HG03066 (cell line): ENCODE measurements around the gene SPDYA.
A peak's percentile ranks its signal among the peaks of the same experiment; 100 is the strongest.
"Not testable (repeated sequence)": the region's sequence is repeated elsewhere in the genome, so short reads cannot be mapped to it uniquely, and the experiment has no call there.

Experiments used
- ATAC-seq: cut with Tn5 transposase; IDR thresholded peaks from one replicate; pipeline ENCODE4 v1.9.1; 2021; ENCODE audit warnings: low read depth; ENCODE audit not compliant: unreplicated experiment

The SPDYA gene

DNA sequence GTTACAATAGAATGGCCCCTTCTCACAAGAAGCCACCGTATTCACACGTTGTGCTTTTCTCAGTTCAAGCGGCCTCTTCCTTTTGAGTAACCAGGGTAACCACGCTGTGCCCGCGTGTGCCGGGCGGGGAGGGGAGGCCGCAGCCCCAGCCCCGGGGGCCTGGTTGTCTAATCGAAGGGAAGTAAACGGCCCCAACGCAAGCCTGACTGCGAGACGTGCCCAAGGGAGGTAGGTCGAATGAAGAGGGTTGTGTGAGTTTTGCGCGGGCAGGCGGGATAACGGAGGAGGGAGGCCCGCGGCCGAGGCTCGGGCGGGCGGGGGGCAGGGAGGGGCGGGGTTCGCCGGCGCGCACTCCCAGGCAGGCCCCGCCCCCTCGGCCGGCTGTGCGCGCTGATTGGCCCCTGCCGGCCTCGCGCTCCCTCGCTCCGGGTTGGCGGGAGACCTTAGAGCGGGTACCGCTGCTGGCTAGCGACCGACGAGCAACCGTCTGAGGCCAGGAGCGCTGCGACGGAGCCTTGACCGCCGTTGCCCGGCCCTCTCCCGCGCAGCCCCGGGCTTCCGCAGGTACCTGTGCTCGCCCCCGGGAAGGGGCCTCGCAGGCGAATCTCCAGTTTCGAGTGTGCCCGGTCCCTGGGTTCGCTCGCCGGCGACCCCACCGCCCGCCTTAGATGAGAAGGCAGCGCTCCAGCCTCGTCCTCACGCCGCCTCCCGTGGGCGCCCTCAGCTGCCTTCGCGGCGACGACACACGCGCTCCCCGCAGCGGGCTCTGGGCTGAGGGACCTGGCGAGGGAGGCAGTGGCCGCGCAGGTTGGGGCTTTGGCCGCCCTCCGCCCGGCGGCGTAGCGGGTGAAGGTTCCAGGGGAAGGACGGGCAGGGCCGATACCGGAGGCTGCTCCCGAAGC, at the start of gene SPDYA:
Gene SPDYA (plus strand): TSS at position 451 of the 902 bp plus-strand sequence. CDS start 5,181 bp downstream, outside the sequence.
- ATAC-seq = peak; percentile 76

DNA sequence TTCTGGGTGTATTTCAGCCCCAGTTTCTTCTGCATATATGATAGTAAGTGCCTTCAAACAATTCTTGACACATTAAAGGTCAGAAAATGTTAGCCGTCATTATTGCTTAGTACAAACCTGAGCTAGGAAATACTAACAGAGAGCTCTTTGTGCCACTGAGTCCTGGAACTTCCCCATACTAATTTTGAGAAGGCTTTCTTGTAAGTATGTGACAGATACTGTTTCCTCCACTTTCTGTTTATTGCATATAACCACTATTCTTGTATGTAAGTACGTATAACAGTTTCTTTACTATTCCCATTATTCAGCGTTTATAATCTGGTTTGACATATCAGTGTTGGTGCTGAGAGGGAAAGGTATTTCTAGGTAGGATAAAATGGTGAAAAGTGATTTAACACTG, 49.2 kb upstream of the SPDYA start:
- ATAC-seq = no peak

DNA sequence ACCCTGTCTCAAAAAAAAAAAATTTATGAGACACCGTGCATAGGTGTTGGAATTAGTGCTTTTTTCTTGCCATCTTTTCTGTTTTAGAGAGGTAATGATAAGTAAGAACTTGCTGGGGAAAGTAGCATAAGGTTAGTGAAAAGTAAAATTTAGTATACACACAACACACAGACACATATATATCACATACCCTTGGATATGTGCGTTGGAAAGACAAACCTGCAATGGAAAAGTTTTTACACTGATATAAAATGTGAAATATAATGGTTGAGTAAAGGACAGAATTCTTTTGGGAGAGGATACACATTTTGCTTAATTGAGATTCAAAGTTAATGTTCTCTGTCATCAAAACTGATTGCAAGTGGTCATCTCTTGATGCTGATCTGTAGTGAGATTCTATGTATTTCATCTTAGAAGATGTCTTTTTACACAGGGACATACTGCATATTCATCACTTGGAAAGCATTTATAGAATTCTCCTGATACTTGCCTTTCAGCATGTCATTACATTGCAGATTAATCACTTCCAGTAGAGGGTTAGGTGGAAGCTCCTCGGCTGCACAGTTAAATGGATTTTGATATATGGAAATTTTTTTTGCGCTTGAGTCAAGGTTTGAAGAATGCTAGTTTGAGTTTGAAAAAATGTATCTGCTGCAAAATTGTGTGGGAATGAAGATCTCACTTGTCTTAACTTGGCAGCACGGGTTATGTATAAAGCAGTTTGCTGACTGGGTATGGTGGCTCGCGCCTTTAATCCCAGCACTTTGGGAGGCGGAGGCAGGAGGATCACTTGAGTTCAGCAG, 45.5 kb upstream of the SPDYA start:
- no peak for ATAC-seq

DNA sequence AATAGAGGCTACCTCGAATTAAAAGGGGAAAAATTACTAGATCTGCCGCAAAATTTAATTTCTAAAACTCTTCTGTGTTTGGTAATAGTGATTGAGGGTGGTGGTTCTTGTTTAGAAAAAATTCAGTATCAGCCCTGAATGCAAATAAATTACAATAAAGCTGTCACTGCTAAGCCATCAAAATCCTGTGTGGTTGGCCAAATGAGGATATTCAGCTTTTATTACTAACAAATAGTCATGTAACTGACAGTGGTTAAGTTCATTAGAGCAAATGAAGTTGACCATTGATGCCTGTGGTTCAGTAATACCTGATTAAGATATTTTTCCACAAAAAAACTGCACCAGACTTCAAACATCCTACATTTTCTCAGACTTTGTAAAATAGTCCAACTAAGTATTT, 44.6 kb upstream of the SPDYA start:
- ATAC-seq = no peak

DNA sequence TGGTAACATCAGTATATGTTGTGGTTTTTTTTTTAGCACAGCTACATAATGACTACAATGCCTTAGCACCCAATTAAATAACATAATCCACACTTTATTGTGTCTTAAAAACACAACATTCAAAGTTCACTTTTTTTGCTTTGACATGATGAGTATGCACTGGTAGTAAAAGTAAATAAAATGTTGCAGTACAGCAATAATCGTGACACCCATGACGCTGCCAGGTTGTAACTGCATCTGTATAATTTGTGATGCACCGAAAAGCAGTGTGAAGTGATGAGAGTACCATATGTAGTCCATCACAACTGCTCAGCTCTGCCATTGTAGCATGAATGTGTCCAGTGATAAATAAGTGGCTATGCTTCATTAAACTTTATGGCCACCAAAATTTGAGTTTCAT, 43.3 kb upstream of the SPDYA start:
- ATAC-seq = no peak

DNA sequence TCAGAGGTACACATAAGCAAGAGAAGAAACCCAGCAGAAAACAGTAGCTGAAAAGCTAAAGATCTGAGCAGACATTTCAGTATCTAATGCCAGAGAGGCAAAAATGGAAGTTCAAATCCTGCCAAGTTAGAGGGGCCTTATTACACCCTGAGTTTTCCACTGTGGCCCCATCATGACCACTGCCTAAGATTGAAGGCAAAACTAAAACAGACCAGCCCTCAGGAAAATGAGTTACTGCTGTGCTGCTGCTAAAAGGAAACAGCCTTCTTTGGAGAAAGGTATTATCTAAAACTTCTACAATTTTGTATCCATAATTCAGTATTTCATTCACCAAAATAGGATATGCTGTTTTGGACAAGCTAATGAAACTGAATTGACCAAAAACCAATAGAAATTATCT, 42.2 kb upstream of the SPDYA start:
- no peak for ATAC-seq

DNA sequence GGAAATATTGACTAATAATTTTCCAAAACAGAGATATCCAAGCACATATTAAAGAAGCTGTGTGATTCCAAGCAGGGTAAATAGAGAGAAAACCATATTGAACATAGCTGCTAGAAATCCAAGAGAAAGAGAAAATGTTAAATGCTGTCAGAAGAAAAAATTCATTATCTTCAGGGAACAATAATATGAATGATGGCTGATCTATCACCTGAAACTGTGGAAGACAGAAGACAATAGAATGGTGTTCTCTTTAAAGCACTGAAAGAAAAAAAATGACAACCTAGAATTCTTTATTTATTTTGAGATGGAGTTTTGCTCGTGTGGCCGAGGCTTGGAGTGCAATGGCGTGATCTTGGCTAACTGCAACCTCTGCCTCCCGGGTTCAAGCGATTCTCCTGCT, 41.7 kb upstream of the SPDYA start:
- no peak for ATAC-seq

DNA sequence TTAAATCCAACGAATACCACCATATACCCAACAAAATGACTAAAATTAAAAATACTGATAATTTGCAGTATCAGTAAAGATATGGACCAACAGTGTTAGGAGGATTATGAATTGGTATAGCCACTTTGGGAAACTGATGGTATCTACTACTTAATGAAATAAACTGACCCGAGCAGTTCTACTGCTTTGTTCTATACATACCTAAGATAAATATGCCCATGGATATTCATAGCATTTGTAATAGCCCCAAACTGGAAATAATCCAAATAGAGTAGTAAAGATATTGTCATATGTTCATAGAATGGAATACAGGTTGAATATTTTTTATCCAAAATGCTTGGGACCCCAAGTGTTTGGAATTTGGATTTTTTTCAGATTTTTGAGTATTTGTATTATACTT, 38.3 kb upstream of the SPDYA start:
- ATAC-seq = no peak

DNA sequence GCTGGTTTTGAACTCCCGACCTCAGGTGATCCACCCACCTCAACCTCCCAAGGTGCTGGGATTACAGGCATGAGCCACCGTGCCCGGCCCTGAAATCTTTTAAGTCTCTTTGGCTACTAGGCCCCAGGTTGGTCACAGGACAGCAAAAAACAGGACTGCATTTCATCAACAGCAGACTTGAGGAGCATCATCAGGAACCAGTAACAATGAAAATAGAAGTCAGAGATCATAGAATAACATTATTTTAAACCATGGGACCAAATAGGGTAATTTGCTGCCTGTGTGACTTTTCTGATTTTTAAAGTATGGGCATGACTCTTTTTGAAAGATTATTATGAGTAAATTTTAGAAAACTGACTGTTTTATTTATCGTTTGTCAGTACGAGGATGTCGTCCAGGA, 34.2 kb upstream of the SPDYA start:
- no peak for ATAC-seq

DNA sequence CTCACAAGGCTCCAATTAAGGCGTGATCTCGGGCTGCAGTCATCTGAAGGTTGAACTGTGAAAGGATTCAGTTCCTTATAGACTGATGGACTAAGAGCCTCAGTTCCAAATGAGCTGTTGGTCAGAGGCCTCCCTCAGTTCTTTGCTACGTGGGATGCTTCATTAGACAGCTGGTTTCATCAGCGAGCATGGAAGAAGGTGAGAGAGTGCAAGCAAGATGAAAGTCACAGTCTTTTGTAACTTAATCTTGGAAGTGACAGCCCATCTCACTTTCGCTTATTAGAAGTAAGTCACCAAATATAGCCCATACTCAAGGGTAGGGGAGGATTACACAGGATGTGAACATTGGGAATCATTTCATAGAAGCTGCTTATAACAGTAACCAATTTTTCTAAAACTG, 32.2 kb upstream of the SPDYA start:
- no peak for ATAC-seq

DNA sequence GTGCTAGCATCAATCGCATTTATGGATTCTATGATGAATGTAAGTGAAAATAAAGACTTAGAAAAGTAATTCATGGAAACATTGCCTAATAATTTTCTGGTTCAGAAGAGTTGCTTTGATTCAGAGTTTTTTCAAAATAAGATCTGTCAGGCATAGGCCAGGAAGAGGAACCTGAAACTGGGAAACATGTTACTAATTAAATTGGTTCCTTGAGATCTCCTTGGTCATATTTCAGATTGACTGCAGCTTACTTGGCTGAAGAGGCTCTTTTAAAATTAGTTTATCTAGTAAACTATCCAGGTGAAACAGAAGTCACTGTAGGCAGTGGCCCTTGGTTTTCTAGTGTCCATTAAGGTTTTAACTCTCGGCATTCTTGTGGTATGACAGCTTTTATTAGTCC, 31.6 kb upstream of the SPDYA start:
- no peak for ATAC-seq

DNA sequence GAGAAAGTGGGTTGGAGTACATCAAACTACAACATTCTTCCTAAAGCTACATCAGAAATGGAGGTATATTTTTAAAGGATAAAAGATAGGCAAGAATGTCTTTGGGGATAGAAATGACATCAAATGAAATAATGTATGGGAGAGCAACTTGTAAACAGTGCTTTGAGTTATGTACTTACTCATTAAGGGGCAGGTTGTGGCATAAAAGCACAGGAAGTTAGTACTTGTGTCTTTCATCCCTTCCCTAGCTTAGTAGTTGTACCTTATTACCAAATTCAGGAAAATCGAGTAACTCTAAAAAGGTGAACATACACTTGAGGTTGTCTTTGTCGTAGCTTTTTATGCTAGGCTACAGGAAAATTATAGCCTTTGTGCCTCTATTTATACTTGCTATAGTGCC, 30.1 kb upstream of the SPDYA start:
- ATAC-seq = no peak

DNA sequence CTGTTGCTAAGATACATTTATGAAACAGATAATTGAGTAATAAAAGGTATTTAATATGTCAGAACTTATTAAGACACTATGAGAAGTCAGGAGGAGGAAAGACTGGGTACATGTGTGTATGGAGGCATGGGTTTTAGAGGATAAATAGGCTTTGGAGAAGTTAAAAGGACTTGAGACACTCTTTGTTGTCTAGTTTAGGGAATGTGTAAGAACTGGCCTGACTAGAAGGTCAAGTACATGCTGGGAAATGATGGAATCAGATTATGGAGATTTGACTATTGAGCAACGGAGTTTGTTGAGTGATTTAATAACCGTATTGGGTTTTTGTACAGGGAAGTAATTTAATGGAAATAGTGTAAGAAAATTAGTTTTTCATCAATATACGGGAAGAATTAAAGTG, 28.2 kb upstream of the SPDYA start:
- ATAC-seq = no peak

DNA sequence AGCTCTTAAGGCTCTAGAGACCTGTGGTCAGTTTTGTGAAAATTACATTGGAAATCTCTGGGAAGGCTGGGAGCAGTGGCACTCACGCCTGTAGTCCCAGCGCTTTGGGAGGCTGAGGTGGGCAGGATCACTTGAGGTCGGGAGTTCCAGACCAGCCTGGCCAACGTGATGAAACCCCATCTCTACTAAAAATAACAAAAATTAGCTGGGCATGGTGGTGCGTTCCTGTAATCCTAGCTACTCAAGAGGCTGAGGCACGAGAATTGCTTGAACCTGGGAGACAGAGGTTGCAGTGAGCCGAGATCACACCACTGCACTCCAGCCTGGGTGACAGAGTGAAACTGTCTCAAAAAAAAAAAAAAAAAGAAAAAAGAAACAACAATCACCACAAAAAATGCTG, 26.1 kb upstream of the SPDYA start:
- ATAC-seq = not testable (repeated sequence)

DNA sequence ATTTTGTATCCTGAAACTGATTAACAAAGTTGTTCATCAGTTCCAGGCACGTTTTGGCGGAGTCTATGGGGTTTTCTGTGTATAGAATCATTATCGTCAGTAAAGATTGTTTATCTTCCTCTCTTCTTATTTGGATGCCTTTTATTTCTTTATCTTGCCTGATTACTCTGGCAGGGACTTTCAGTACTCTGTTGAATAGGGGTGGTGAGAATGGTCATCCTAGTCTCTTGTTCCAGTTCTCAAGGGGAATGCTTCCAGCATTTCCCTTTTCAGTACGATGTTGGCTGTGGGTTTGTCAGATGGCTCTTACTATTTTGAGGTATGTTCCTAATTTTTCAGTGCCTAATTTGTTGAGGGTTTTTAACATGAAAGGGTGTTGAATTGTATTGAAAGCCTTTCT, 14.0 kb upstream of the SPDYA start:
- ATAC-seq = no peak

DNA sequence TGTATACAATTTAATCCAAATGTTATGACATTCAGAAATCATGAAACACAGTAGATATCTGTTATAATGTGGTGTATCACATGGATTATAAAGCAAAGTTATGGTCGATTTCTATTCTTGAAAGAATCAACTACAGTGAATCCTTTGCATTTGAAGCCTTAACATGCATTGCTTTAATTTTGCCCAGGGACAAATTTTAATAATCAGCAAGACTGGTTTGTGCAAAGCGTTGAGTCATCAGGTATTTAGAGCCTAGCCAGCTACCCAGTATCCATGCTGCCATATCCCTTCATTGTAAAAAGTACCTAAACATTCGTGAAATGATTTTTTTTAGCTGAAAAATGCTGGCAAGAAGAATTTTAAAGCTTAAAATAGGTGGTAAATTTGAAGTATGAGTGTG, 8.9 kb upstream of the SPDYA start:
- ATAC-seq = no peak

DNA sequence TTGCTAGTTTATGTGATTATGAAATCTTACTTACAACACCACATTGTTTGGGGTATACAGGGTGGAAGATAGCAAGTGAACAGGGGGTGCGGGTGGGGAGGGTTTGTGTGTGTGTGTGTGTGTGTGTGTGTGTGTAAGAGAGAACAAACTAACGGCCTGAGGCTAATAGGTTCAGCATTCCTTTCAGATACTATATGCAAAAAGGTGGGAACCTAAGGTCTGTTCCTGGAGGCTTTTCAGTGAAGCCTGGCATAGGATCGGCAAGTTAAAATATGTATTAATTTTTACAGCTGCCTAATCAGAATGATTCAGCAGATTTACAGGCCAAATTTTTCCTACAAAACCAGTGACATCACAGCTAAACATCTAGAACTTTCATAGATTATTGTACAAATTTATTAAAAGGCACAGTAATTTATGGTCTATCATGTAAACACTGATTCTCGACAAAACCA, 7.6 kb upstream of the SPDYA start:
- ATAC-seq = no peak

DNA sequence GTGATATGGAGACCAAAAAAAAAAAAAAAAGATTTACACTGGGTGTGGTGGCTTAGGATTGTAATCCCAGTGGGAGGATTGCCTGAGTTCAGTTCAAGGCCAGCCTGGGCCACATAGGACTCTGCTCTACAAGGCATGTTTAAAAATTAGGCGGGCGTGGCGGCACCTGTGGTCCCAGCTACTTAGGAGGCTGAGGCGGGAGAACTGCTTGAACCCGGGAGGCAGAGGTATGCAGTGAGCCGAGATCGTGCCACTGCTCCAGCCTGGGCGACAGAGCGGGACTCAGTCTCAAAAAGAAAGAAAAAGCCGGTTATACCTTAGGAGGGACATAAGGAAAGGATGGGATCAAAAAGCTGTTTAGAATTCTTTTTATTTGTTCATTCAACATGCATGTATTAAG, 707 bp upstream of the SPDYA start:
- no peak for ATAC-seq

DNA sequence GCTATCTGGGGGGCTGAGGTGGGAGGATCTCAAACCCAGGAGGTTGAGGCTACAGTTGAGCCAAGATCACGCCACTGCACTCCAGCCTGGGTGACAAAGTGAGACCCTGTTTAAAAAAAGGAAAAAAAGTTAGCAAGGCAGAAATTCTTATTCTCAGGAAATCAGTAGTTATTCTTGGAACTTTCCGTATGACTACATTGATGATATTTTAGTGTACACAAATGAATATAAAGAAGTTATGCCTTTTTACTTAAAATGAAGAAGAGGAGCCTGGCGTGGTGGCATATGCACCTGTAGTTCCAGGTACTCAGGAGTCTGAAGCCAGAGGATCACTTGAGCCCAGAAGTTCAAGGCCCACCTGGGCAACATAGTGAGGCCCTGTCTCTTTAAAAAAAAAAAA, 7.4 kb downstream of the SPDYA start:
- no peak for ATAC-seq

DNA sequence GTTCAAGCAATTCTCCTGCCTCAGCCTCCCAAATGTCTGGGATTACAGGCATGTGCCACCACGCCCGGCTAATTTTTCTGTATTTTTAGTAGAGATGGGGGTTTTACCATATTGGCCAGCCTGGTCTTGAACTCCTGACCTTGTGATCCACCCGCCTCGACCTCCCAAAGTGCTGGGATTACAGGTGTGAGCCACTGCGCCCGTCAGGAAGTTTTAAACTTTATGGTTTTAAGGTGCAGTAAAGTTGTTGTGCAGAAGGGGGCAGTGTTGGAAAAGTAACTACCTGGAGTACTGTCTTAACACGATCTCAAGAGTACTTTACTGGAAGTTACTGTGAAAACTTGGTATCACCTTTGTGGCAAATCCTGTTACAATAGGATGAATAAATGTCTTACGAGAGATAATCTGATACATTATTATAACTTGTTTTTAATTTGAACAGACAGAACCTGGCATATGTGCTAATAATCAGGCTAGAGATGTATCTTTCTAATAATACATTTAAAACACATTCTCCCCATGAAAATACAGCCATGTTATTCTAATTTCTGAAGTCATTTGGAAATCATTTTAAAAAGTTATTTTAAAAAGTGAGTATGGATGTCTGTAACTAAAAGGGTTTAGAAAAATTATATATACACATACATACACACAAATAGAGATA, 10.8 kb downstream of the SPDYA start:
- peak; percentile 54 for ATAC-seq

DNA sequence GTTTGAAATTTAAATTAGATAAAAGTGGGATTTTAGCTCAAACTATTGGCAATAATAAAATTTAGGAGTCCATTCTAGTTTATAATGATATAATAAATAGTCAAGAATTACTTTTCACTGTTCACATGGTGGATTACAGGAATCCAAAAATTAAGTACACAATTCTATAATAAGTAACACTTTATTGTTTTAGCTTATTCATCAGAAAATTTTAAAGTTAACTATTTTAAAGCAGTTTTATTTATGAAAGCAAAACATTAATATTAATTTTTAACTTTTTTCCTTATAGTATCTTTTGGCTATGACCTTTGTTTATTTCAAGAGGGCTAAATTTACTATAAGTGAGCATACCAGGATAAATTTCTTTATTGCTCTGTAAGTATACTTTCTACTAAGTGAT, 11.4 kb downstream of the SPDYA start:
- no peak for ATAC-seq
